Keratinocyte (primary cell): ENCODE data around the gene OMP. TPM values are rescaled to one million over a fixed set of nuclear protein-coding genes. Genes with fewer than 3 reads are reported as not detected.

Experiments
- DNase-seq: peaks from one replicate; pipeline ENCODE4 v3.0.0-alpha.2; 2011; ENCODE audit warnings: low read depth, missing footprints, low spot score
- FAIRE-seq: peaks from 2 replicates; lab custom pipeline; 2011; peaks lifted over from hg19 to GRCh38; lab: Jason Lieb, UNC
- H2AFZ ChIP-seq: 2 replicates; pipeline ENCODE4 v1.6.0; 2012; ENCODE audit warnings: low read length, control low read depth, inconsistent platforms; ENCODE audit not compliant: control insufficient read depth
- H3K27ac ChIP-seq: 2 replicates; pipeline ENCODE4 v1.5.1; 2011; ENCODE audit warnings: low read length; ENCODE audit not compliant: control insufficient read depth, insufficient read depth
- H3K27me3 ChIP-seq: 3 replicates; pipeline ENCODE4 v1.6.0; 2011; ENCODE audit warnings: low read length; ENCODE audit not compliant: control insufficient read depth, insufficient read depth; ENCODE audit errors: extremely low read depth
- H3K36me3 ChIP-seq, 2 experiments: 2 replicates in 1 of 2; 3 replicates in 1 of 2; pipeline ENCODE4 v1.5.1; 2011; ENCODE audit warnings: low read length in 2 of 2, mild to moderate bottlenecking in 1 of 2; ENCODE audit not compliant: control insufficient read depth in 2 of 2, insufficient read depth in 2 of 2; ENCODE audit errors: extremely low read depth in 1 of 2
- H3K4me1 ChIP-seq: 3 replicates; pipeline ENCODE4 v1.5.1; 2011; ENCODE audit warnings: low read length; ENCODE audit not compliant: control insufficient read depth, insufficient read depth; ENCODE audit errors: extremely low read depth
- H3K4me2 ChIP-seq: 3 replicates; pipeline ENCODE4 v1.6.0; 2011; ENCODE audit warnings: low read depth, low read length; ENCODE audit not compliant: control insufficient read depth, insufficient read depth; ENCODE audit errors: extremely low read depth
- H3K4me3 ChIP-seq, 3 experiments: fragments of 200-600 bp in 1 of 3; sonication (generic) in 1 of 3; 2 replicates in 2 of 3; 3 replicates in 1 of 3; pipeline ENCODE4 v1.5.1; 2011 to 2016; ENCODE audit warnings: low read length in 3 of 3, mild to moderate bottlenecking in 3 of 3, control low read depth in 2 of 3, inconsistent platforms in 1 of 3, low read depth in 1 of 3, mixed read lengths in 1 of 3, mixed run types in 1 of 3, moderate library complexity in 1 of 3; ENCODE audit not compliant: control insufficient read depth in 2 of 3, insufficient read depth in 2 of 3; ENCODE audit errors: extremely low read depth in 1 of 3
- H3K79me2 ChIP-seq: 2 replicates; pipeline ENCODE4 v1.6.0; 2012; ENCODE audit warnings: low read length; ENCODE audit not compliant: control insufficient read depth, insufficient read depth
- H3K9ac ChIP-seq: 3 replicates; pipeline ENCODE4 v1.6.0; 2011; ENCODE audit warnings: low read length; ENCODE audit not compliant: control insufficient read depth, insufficient read depth; ENCODE audit errors: extremely low read depth
- H3K9me1 ChIP-seq: 3 replicates; pipeline ENCODE4 v1.6.0; 2011; ENCODE audit warnings: low read length; ENCODE audit not compliant: control insufficient read depth, insufficient read depth; ENCODE audit errors: extremely low read depth
- H3K9me3 ChIP-seq: 2 replicates; pipeline ENCODE4 v1.5.1; 2012; ENCODE audit warnings: low read depth, low read length; ENCODE audit not compliant: control insufficient read depth
- H4K20me1 ChIP-seq: 3 replicates; pipeline ENCODE4 v1.6.0; 2011; ENCODE audit warnings: low read length; ENCODE audit not compliant: control insufficient read depth, insufficient read depth; ENCODE audit errors: extremely low read depth
- EZH2 ChIP-seq: IDR thresholded peaks from one replicate; pipeline ENCODE4 v1.6.1; 2012; ENCODE audit warnings: inconsistent platforms, mild to moderate bottlenecking, low read length, moderate library complexity
- dilution Hi-C: fragments of 300-500 bp; cut with MboI; formaldehyde crosslinking; loops from one replicate; pipeline ENCODE4 v1.7.0; 2020; ENCODE audit warnings: low sequenced_read_pairs; ENCODE audit not compliant: extremely low pct_ligation_motif_present
- polyA plus RNA-seq, 5 experiments: library from polyadenylated mRNA; depleted of rRNA in 3 of 5; stranded (reverse) in 3 of 5; stranded (forward) in 1 of 5; unstranded in 1 of 5; fragments of >200 nt; gene quantifications; 1 replicate in 1 of 5; 2 replicates in 3 of 5; 3 replicates in 1 of 5; pipeline versions ENCODE4 v1.2.1 to v1.2.3, GENCODE V29; 2011 to 2012; ENCODE audit warnings: missing spikeins in 2 of 5, low read depth in 1 of 5, low replicate concordance in 1 of 5
- TF ChIP-seq, protein P1 (sequence below), 3 experiments: IDR thresholded peaks in 1 of 3; conservative IDR thresholded peaks in 1 of 3; optimal IDR thresholded peaks in 1 of 3; 2 replicates in 2 of 3; 3 replicates in 1 of 3; pipeline versions ENCODE3 to v1.5.1; 2011; ENCODE audit warnings: low read length in 3 of 3, mild to moderate bottlenecking in 3 of 3, moderate library complexity in 2 of 3, control low read depth in 1 of 3, inconsistent platforms in 1 of 3; ENCODE audit not compliant: insufficient read depth in 2 of 3; ENCODE audit errors: extremely low read depth in 1 of 3

Gene OMP
- polyA plus RNA-seq, 1 donor (not counting 4 experiments of a cell fraction or from before 2014, with no cell fraction given) = not detected

DNA sequence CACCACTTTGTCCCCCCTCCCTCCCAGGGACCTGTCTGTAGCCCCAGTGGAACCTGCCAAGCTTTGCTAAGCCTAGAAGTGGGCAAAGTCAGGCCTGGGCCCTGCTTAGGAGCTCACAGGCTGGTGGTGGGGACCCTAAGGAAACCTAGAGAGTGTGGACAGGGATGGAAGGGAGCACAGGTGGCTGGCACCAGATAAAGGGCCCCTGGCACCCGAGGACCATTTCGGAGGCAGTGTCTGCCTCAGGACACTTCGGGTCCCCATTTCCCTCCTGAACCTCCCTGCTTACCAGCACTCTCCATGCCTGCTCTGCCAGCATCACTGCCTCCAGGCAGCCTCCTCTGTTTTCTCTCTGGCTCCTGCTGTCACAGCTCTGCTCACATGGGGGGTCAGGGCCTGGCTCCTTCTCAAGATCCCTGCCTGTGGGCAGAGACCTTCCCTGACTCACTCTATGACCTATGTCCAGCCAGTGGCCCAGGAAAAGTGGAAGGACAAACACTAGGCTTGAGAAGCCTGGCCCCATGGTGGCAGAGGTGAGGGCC lies 13.6 kb upstream of the OMP start:
- Histone ChIP-seq H3K9me1 (no peaks in the 10 kb centered on the region), H3K4me3 (no peak overlapping the region), H3K9me3 (no peaks in the 10 kb centered on the region), H3K9ac (no peak overlapping the region), H4K20me1 (no peaks in the 10 kb centered on the region), H2AFZ (no peak overlapping the region), H3K27ac (no peak overlapping the region), H3K27me3 (no peaks in the 10 kb centered on the region), H3K79me2 (no peaks in the 10 kb centered on the region), H3K36me3 (no peaks in the 10 kb centered on the region), H3K4me2 (no peak overlapping the region), H3K4me1 (peaks cover 3% of the 10 kb centered on the region)
- FAIRE-seq = no peak
- no peak for DNase-seq
- TF ChIP-seq, protein P1, sequence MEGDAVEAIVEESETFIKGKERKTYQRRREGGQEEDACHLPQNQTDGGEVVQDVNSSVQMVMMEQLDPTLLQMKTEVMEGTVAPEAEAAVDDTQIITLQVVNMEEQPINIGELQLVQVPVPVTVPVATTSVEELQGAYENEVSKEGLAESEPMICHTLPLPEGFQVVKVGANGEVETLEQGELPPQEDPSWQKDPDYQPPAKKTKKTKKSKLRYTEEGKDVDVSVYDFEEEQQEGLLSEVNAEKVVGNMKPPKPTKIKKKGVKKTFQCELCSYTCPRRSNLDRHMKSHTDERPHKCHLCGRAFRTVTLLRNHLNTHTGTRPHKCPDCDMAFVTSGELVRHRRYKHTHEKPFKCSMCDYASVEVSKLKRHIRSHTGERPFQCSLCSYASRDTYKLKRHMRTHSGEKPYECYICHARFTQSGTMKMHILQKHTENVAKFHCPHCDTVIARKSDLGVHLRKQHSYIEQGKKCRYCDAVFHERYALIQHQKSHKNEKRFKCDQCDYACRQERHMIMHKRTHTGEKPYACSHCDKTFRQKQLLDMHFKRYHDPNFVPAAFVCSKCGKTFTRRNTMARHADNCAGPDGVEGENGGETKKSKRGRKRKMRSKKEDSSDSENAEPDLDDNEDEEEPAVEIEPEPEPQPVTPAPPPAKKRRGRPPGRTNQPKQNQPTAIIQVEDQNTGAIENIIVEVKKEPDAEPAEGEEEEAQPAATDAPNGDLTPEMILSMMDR (optimal IDR thresholded peaks at IDR 0.05 in 1 of 3, IDR thresholded peaks at IDR 0.05 in 1 of 3, conservative IDR thresholded peaks at IDR 0.05 in 1 of 3; ENCODE audit: extremely low read depth in 1 of 3, insufficient read depth in 2 of 3, low read length in 3 of 3) = no peak
- no peak for TF ChIP-seq EZH2
- dilution Hi-C loops = no loop called here

DNA sequence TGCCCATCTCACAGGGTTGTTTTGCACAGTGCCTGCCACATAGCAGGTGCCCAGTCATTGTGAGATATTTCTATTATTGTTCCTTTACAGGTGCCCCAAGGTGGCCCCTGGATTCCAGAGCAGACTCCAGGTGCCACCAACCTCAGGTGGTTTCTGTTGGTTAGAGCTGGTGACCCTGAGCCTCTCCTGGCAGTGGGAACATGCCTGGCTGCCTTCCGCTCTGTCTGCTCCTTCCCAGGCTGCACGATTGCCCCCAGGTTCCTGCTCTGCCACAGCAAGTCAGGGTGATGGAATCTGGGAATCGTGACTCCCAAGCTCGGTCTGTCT lies 12.6 kb upstream of the OMP start:
- no peak for FAIRE-seq
- Histone ChIP-seq H3K27me3 (no peaks in the 10 kb centered on the region), H3K4me3 (no peak overlapping the region), H3K9me3 (no peaks in the 10 kb centered on the region), H2AFZ (no peak overlapping the region), H3K27ac (no peak overlapping the region), H3K9me1 (no peaks in the 10 kb centered on the region), H4K20me1 (no peaks in the 10 kb centered on the region), H3K9ac (no peak overlapping the region), H3K4me1 (peaks cover 3% of the 10 kb centered on the region), H3K36me3 (no peaks in the 10 kb centered on the region), H3K79me2 (no peaks in the 10 kb centered on the region), H3K4me2 (no peak overlapping the region)
- dilution Hi-C loops = no loop called here
- no peak for DNase-seq
- TF ChIP-seq, protein P1 (optimal IDR thresholded peaks at IDR 0.05 in 1 of 3, IDR thresholded peaks at IDR 0.05 in 1 of 3, conservative IDR thresholded peaks at IDR 0.05 in 1 of 3; ENCODE audit: extremely low read depth in 1 of 3, insufficient read depth in 2 of 3, low read length in 3 of 3) = no peak
- TF ChIP-seq EZH2 = no peak
